Right hindlimb (tissue), 1 donor: ENCODE measurements around the gene MLC1.
"Not testable (repeated sequence)": the region's sequence is repeated elsewhere in the genome, so short reads cannot be mapped to it uniquely, and the experiment has no call there.

Source experiments
- DNase-seq: peaks from one replicate; pipeline ENCODE4 v3.0.0-alpha.2; 2018

MLC1 gene

DNA sequence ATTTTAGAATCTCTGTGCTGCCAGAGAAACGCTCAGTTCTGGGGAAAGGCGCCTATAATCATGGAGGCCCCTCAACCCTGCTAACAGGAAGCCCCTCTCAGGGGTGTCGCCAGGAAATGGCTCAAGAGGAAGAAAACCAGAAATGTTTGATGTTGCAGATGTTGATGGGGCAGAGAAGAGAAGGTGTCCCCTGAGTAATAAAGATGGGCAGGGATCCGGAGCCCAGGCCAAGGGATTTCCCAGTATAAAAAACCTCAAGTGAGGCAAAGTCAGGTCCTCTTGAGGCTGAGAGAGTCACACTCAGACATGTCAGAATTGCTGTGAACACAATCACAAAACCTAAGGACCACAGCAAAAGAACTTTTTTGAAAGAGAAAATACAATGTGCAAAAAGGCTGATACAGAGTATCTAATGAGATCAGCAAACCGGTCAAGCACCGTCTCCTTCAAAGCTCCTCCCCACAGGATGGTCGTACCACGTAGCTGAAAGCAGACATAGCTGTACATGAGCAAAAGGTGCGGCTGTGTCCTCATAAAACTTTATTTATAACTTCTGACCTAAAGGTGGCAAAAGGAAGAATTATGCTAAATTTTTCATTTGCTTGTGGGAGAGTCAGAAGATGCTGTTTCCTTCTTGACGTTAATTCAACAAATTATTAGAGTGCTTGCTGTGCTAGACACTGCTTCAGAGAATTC lies 16.8 kb upstream of the MLC1 start:
- no peak for DNase-seq

DNA sequence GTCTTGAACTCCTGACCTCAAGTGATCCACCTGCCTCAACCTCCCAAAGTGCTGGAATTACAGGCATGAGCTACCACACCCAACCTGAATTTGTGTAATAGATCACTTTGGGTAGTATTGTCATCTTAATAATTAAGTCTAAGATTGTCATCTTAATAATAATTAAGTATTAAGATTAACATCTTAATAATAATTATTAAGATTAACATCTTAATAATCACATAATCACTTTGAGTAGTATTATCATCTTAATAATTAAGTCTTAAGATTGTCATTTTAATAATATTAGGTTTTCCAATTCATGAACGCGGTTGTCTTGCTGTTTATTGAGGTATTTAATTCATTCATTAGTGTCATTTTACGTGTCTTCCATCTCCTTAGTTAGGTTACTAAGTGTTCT lies 12.8 kb upstream of the MLC1 start:
- DNase-seq = no peak

DNA sequence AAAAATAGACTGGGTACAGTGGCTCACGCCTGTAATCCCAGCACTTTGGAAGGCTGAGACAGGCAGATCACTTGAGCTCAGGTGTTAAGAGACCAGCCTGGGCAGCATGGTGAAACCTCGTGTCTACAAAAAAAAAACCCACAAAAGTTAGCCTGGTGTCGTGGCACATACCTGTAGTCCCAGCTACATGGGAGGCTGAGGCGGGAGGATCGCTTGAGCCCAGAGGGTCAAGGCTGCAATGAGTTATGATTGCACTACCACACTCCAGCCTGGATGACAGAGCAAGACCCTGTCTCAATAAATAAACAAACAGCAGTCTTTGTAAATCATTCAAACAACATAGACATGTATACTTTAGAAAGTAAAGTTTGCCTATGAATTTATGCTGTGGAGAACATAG lies 7.1 kb upstream of the MLC1 start:
- no peak for DNase-seq

DNA sequence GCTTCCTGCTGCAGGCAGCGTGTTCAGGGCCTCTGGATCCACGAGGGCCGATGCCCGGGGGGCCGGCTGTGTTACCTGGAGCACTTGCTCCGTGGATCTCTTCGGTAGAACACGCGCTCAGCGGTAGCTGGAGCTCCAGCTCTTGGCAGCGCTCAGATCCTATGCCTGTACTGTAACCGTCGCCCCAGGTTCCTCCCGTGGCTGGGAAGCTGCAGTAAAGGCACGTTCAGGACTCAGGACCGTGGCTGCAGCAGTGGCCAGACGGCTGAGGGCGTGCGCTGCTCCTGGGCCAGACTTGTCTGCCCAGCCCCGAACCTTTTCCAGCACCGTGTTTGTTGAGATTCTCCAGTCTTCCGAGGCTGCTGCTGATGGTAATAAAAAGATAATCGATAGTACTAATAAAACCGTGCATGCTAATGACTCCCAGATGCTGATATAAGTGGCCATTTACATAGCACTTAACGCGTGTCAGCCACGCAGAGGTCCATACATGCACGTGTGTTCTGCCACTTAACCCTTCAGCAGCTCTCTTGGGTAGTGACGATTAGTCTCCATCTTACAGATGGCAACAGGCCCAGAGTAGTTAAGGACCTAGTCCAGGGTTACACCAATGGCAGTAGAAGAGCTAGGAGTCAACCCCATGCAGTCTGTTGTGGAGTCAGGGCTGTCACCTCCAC lies 6.0 kb upstream of the MLC1 start:
- DNase-seq = no peak

DNA sequence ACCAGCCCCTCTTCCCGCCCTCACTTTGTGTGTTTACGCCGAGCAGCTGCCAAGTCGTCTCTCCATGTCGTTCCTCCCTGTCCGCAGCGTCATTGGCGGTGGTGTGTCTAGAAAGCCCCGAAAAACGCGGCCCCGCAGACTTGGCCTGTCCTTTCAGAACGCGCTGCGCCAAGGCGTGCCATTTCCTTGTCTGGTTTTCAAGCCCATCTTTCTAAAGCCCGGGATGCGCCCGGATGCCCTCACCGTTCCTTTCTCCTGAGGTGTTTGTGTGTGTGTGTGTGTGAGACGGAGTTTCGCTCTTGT lies 5.1 kb upstream of the MLC1 start:
- DNase-seq = no peak

DNA sequence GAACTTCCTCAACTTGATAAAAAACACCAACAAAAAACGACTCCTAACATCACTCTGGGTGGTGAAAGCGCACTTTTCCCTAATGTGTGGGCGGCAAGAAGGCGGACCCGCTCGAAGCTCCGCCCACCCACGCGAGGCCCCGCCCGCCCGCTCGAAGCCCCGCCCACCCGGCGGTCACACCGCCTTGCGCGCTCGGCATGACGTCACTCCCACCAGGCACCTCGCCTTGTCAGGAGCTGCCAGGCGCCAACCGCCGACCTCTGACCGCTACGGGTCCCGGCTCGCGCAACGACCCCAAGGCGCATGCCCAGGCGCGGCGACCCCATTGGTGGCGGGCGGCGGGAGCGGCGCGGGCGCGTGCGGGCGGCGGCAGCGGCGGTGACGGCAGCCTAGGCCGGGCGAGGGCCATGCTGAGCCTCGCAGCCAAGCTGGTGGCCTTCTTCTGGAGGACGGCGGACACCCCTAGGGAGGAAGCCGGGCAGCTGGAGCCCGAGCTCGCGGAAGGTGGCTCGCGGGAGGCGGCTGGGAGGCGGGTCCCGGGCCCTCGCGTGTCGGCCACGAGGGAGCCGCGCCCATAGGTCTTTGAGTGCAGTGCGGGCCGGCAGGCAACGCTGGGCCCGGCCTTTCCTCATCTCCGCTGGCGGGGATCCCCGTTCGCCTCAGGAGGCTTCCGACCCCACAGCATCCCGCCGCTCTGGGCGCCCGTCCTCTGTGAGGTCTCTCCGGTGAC lies 4.6 kb upstream of the MLC1 start, which contains the start of gene MOV10L1:
Gene MOV10L1, plus strand, starts transcription at position 325 of the 730 bp plus-strand sequence. Its CDS starts 83 bp downstream, at position 408.
- DNase-seq = no peak

DNA sequence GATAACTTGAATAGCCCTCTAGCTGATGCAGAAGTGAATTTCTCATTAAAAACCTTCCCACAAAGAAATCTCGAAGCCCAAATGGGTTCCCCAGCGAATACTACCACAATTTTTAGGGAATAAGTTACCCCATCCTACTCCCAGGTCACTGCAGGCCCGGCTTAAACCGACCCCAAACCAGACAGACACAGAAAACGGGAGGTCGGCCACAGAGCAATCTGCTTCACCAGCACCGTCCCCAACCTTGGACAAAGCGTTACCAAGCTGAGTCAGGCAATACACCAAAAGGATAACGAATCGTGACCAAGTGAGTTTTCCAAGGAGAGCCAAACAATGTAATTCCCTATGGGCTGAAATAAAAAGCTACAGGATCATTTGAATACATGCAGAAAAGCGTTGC lies 4.0 kb upstream of the MLC1 start:
- DNase-seq = no peak

DNA sequence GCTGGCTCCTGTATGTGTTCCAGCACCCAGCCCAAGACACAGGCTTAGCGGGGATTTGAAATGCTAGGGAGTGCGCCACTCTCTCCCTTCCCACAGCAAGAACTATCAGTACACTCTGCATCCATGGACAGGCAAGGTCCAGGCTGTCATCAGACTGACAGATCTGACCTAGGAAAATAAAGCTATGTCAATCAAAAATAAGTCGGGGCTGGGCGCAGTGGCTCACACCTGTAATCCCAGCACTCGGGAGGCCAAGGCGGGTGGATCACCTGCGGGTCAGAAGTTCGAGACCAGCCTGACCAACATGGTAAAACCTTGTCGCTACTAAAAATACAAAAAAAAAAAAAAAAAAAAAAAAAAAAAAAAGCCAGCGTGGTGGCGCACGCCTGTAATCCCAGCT lies 2.9 kb upstream of the MLC1 start:
- no peak for DNase-seq

DNA sequence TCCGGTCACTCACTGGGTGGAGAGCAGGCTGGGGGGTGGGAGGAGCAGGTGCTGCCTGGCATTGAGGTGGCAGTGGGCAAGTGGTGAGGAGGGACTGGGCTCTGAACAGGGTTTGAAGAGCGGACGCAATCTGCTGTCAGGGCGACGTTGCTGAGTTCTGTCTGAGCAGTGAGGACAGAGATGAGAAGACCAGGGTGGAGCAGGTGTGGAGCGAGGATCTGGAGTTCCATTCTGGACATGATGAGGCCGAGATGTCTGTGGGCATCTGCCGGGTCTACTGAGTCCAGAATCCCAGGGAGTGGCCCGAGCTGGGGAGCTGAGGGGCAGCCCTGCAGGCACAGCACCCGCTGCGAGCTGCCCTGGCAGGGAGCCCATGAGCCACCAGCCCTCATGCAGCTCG lies 2.4 kb upstream of the MLC1 start:
- no peak for DNase-seq

DNA sequence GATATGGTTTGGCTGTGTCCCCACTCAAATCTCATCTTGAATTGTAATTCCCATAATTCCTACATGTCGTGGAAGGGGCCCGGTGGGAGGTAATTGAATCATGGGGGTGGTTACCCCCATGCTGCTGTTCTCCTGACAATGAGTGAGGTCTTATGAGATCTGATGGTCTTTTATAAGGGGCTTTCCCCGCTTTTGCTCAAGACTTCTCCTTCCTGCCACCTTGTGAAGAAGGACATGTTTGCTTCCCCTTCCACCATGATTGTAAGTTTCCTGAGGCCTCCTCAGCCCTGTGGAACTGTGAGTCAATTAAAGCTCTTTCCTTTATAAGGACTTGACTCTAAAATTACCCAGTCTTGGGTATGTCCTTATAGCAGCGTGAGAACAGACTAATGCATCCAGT lies 1.7 kb upstream of the MLC1 start:
- not testable (repeated sequence) for DNase-seq

DNA sequence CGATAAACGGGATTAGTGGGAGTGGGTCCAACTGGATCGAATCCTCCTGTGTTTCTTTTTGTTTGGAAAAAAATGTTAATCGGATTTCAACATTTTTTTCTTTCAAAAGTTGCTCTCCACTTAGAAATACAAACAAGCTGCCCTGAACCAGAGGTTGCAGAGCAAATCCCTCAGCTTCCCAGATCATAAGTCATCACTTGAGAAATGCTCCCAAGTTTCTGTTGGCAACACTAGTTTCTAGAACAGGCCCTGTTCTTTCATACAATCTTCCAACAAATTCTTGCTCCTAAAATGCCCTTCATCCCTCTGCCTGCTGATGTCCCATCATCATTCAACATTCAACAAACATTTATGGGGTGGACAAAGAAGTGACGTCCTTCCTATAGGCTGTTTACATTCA lies 1.3 kb upstream of the MLC1 start:
- no peak for DNase-seq

DNA sequence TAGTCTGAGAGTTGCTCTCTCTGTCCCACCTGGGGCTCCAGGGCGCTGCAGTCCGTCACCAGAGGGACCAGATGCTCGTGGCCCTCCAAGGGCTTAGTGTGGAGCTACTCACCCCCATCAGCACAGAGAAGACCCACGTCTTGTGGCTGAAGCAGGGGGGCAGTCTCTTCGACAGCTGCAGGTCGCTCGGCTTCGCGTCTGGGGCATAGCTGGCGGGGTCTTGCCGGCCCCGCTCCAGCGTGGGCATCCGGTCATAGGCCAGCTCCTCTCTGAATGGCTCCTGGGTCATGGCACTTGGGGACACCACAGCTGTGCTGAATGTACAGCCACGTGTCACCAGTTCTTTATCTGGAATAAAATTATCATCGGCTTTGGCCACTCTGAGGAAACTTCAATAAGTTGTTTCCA lies 608 bp downstream of the MLC1 start:
- no peak for DNase-seq

DNA sequence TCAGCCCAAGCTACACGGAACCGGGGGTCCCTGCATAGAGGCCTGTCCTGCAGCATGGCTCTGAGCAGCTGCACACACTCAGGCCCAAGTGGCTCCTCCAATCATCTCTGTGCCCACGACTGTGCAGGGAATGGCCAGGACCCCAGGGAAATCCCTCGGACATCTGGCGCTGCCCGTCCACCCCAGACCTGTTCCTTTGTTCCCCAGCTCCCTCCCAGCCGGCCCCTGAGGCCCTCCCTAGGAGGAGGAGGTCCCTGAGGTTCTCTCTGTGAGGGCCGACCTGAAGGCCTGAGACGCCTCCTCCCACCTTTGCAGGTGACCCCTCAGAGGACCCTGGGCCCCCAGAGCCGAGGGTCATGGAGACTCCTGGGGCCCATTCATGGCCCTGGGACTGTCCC lies 1.1 kb downstream of the MLC1 start:
- no peak for DNase-seq

DNA sequence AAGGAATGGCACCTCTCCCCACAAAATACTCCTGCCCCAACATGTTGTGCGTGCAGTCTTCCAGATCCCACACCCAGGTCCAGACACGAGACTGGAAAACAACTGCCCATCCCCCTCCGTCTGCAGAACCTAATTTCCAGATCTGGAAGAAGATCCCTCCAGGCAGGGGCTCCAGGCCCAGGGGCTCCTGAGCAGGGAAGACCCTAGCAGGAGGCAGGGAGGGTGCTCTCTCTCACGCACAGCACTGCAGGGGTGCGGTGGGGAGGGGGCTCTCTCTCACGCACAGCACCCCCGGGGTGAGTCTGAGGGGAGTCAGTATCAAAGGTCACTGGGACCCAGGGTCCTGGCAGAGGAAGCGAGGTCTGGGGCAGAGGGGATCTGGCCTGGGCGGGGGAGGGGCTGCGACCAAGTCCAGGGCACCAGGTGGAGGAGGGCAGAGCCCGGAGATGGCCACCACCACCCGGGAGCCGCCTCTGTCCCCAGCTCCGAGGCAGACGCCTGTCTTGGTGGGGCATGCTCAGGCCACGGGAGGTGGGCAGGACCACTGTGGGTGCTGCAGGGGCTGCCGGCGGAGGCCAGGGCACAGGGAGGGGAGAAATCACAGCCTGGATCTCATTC lies 1.7 kb downstream of the MLC1 start:
- no peak for DNase-seq

DNA sequence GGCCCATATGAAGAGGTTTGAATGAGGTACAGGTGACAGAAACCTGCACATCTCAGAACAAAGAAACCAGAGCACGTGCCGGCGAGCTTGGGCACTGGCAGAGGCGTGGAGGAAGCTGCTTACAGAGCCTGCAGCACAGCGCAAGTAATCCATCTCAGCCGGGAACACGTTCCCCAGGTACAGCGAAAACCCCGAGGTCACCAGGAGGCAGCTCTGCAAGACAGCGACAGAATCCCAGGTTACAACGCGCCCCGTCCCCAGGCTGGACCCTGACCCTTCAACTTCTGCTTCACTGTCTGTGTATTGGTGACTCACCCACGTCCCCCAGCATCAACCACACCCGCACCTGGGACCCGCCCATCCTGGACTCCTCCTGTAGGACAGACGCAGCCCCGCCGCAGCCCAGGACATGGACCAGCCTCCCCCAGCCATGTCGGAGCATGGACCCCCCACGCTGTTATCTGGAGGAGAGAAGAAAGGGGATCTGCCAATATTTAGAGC lies 2.2 kb downstream of the MLC1 start:
- DNase-seq = no peak

DNA sequence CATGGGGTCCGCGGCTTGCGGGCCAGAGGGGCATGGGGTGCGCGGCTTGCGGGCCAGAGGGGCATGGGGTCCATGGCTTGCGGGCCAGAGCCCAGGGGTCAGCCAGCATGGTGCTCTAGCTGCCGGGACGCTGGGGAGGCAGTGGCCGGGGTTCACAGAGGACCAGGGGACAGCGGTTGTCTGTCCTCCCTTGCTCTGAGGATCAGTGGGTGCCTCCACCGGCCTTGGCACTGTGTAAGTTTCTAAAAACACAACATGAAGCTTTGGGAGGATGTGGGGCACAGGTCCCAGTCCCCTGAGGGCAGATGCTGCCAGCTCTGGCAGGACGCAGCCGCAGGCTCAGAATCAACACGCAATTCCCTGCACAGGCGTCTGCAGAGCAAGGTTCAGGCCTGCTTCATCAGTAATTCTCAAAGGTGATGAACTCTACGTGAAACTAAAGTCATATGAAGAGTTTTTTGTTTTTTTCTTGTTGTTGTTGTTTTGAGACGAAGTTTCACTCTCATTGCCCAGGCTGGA lies 3.0 kb downstream of the MLC1 start:
- no peak for DNase-seq

DNA sequence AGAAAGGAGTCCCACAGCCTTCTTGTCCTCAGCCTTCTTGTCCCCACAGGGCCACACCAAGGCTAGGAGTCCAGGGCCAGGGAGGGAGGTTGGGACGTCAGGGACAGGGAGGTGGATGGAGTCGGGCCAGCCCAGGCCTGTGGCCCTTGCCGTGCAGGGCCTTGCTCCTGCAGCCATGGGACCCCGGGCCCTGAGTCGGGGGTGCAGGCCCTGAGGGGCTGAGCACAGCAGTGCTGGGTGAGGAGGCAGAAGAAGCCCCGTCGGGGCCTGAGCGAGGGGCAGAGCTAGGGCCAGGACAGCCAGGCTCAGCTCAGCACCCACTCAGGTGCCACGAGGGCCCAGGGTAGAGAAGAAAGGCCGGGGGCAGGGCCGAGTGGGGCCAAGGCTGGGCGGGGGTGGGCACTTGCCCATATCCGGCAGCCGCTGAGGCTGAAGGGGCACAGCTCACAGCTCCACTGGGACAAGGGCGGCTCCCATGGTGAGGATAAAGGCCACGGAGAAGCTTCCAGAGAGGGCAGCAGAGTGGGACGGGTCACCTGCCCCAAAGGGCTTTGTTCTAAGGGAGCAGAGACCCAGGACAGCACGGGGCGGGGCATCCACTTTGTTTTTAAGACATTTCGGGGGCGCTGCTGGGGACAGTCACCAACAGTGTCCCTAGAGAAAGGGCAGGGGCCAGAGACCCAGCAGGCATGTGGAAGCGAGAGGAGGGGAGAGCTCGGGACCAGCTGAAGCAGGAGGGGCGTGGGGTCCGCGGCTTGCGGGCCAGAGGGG lies 3.6 kb downstream of the MLC1 start:
- no peak for DNase-seq

DNA sequence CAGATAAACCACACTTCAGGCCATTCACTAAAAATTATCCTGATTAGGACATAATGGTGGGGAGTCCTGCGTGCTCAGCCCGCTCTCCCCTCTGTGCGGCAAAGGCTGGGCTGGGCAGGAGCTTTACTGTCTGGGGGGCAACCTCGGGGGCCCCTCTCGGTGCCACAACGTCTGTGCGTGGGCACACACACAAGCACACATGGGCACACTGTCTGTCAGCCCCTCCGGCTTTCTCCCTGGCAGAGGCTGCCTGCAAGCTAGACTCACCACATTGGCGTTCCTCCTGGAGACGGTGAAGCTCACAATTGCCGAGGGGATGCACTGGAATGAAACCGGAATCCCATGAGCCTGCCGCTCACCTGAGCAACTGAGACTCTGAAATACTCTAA lies 5.2 kb downstream of the MLC1 start:
- DNase-seq = no peak

DNA sequence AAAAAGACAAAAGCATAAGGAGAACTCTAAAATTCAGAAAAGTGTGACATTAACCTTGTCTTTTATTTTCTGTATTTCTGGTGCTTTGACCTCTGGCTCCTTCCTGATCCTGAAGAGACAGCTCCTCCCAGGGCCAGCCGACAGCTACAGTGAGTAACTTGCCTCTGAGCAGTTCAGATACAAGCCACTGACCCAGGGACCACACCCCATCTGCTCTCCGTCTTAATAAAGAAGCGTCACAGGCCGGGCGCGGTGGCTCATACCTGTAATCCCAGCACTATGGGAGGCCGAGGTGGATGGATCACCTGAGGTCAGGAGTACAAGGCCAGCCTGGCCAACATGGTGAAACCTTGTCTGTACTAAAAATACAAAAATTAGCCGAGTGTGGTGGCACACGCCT lies 6.5 kb downstream of the MLC1 start:
- no peak for DNase-seq

DNA sequence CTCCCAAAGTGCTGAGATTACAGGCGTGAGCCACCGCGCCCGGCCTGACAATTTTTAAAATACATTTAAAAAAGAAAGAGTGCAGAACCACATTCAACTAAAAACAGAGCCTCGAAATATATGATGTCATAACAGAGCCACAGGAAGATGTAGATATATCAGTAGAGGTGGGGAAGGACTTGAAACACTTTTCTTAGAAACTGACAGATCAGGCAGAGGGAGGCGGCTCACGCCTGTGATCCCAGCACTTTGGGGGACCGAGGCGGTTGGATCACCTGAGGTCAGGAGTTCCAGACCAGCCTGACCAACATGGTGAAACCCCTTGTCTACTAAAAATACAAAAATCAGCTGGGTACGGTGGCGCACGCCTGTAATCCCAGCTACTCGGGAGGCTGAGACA lies 7.0 kb downstream of the MLC1 start:
- no peak for DNase-seq

DNA sequence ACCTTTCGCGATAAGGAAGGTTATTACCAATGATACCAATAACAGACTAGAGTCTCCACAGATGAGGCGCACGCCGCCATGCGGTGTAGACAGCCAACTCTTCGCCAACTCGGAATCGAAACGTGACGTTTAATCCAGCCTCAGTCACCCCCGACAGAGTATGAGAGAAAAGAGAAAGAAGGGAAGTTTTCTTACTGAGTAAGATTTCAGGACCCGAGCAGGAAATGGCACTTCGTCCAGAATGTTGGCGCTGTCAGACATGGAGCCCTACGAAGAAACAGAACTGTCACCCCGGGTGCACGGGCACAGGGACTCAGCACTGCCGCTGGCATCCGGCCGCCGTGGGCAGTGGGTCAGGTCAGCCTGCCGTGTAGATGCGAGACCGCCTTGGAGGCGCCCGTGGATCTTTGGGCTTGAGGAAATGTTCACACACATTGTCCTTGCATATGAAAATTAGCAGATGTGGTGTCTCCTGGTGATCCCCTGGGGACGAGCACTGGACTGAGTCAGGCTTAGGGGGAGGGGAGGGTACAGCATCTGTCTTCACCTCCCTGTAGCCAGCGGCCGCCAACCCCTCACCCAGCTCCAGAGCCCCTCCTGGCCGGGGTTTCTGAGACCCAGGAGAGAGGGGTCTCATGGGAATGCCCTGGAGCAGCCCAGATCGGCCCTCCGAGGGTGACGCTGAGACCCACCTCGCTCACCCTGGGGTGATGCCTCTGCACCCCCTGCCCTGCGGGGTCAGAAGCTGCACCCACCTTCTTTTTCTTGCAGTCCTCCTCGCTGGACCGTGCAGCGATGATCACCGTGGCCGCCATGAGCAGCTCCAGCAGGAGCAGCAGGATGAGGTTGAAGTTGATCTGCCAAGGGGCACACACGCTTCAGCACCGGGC lies 8.3 kb downstream of the MLC1 start:
- DNase-seq = no peak
